Common myeloid progenitor, CD34-positive (primary cell): ENCODE data around the gene CAPZB.
A peak's percentile ranks its signal among the peaks of the same experiment; 100 is the strongest.

Experiments used
- CTCF ChIA-PET: fragments of 350-600 bp; sonication (Branson Sonifier 250); formaldehyde crosslinking; loops from one replicate; lab custom pipeline; 2021; ENCODE audit warnings: antibody characterized with exemption; lab: Charles Lee
- POLR2A ChIA-PET: fragments of 350-600 bp; sonication (Branson Sonifier 250); formaldehyde crosslinking; loops from one replicate; lab custom pipeline; 2021; ENCODE audit warnings: antibody characterized with exemption; lab: Charles Lee
- DNase-seq, 3 donors: peaks; one replicate each; pipeline versions ENCODE4 v3.0.0 to v3.0.0-alpha.2; 2013
- H3K27ac ChIP-seq, 2 experiments: 1 replicate in 1 of 2; 2 replicates in 1 of 2; pipeline ENCODE4 v1.7.0; 2013; ENCODE audit warnings: inconsistent platforms in 2 of 2, low read length in 2 of 2, mild to moderate bottlenecking in 2 of 2, low read depth in 1 of 2, moderate library complexity in 1 of 2; ENCODE audit not compliant: severe bottlenecking in 2 of 2, insufficient read depth in 1 of 2, poor library complexity in 1 of 2
- H3K27me3 ChIP-seq, 5 experiments: replicated peaks in 2 of 5; 1 replicate in 3 of 5; 2 replicates in 2 of 5; pipeline versions ENCODE4 v1.6.1 to v1.7.0; 2013; ENCODE audit warnings: low read length in 4 of 5, mild to moderate bottlenecking in 2 of 5, moderate library complexity in 2 of 5, inconsistent platforms in 1 of 5; ENCODE audit not compliant: insufficient read depth in 5 of 5, control insufficient read depth in 4 of 5
- H3K36me3 ChIP-seq, 4 experiments: 1 replicate in 2 of 4; 2 replicates in 2 of 4; pipeline versions ENCODE4 v1.6.1 to v1.7.0; 2013; ENCODE audit warnings: low read length in 3 of 4, control low read depth in 1 of 4, mild to moderate bottlenecking in 1 of 4; ENCODE audit not compliant: control insufficient read depth in 4 of 4, insufficient read depth in 4 of 4
- H3K4me1 ChIP-seq, 4 experiments: 1 replicate in 3 of 4; 2 replicates in 1 of 4; pipeline versions ENCODE4 v1.6.1 to v1.7.1; 2013; ENCODE audit warnings: low read length in 3 of 4, mild to moderate bottlenecking in 3 of 4, control low read depth in 1 of 4, inconsistent platforms in 1 of 4, moderate library complexity in 1 of 4; ENCODE audit not compliant: control insufficient read depth in 4 of 4, insufficient read depth in 4 of 4; ENCODE audit errors: control extremely low read depth in 1 of 4
- H3K4me3 ChIP-seq, 7 experiments: 1 replicate in 4 of 7; 2 replicates in 3 of 7; pipeline versions ENCODE4 v1.5.1 to v1.7.0; 2013; ENCODE audit warnings: mild to moderate bottlenecking in 7 of 7, low read length in 6 of 7, moderate library complexity in 6 of 7, inconsistent platforms in 2 of 7, low read depth in 2 of 7, control low read depth in 1 of 7; ENCODE audit not compliant: insufficient read depth in 4 of 7, control insufficient read depth in 1 of 7; ENCODE audit errors: extremely low read depth in 1 of 7
- H3K9me3 ChIP-seq, 5 experiments: 1 replicate in 4 of 5; 2 replicates in 1 of 5; pipeline versions ENCODE4 v1.6.1 to v1.7.1; 2013; ENCODE audit warnings: low read length in 4 of 5, mild to moderate bottlenecking in 2 of 5, inconsistent platforms in 1 of 5, low read depth in 1 of 5, moderate library complexity in 1 of 5; ENCODE audit not compliant: control insufficient read depth in 4 of 5, insufficient read depth in 2 of 5; ENCODE audit errors: control extremely low read depth in 1 of 5
- WGBS: methylation state at CpG from one replicate; pipeline ENCODE4 v1.1.5; 2013; ENCODE audit not compliant: insufficient coverage; 5-methylcytosine and 5-hydroxymethylcytosine counted together

Gene CAPZB

DNA sequence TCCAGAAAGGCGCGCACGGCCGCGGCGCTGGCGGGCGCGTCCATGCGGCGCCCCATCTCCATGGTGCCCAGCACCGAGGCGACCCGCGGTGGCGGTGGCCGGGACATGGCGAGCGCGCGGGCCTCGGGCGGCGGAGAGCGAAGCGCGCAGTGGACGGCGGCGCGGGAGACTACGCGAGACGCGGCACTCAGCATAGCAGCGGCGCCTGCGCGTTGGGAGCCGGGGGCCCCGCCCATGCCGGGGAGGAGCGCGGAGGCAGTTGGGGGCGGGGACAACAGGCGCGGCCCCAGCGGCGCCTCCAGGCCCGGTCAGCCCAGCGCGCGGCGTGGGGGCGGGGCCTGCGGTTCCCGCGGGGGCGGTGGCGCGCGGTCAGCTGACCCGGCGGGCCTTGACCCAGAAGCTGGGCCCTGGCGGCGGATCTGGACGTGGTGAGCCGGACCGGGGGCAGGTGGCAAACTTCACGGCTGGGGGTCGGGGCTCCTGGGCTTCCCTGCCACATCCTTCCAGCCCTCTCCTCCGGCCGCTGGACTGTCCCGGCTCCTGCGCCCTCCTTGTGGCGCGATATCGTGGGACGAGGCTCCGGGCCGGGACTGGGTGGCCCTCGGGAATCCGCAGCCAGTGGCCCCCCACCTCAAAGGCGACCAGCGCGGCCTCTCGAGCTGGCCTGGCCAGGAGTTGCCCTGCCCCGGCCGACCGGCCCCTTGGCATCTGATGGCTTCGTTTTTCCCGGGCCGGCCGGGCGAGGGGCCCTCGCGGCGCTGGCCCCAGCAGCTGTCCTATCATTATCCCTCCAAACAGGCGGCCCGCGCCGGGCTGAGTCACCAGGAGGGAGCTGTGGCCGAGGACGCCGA lies 173.2 kb downstream of the CAPZB start, which contains the start of the genes AKR7A2 and SLC66A1:
TSS of gene AKR7A2 (minus strand) at position 214 of the 851 bp plus-strand sequence. CDS start at position 194, 20 bp downstream.
TSS of gene SLC66A1 (plus strand) at position 396 of the 851 bp plus-strand sequence. CDS start 5,352 bp downstream, outside the sequence.
- no peaks in the 10 kb centered on the region for H3K27me3 ChIP-seq
- H3K4me1 ChIP-seq: peaks cover 4 to 60% (median 56%) of the 10 kb centered on the region in 4 experiments
- peak; percentile 81 to 86 (median 86) for DNase-seq
- peaks cover 2 to 24% (median 15%) of the 10 kb centered on the region in 4 experiments for H3K36me3 ChIP-seq
- H3K9me3 ChIP-seq: no peaks in the 10 kb centered on the region
- WGBS: under 1% methylated on average over 87 of the region's 105 CpGs
- POLR2A ChIA-PET: interaction anchor here (0.6 kb wide), 1 partner anchor 419 kb away, joined by 3 read pairs; no protein-coding TSS in a partner anchor
- CTCF ChIA-PET: interaction anchor here (0.5 to 1.6 kb wide), 4 partner anchors 13 to 339 kb away, joined by 3 read pairs; no protein-coding TSS in a partner anchor
- peak within 1 kb of the TSS; percentile 40 to 69 for H3K27ac ChIP-seq
- peak within 1 kb of the TSS; percentile 52 to 87 (median 79) for H3K4me3 ChIP-seq

DNA sequence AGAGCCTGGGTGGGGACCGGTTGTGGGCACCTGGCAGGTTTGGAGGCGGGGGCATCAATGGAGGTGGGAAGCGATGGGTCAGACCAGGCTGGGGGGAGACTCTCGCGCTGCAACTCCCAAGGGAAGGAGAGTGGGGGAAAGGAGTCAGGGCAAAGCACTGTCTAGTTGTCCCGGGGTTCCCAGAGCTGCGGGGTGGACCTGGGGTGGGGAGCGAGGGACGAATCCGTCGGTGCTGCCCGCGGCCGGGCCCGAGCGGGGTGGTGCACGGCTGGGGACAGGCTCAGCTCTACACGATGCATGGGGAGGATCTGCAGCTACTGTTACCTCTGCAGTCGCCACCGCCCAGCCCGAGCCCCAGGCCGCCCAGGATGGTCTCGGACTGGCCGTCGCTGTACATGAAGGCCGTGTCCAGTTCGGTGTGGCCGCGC lies 173.8 kb downstream of the CAPZB start:
- Histone ChIP-seq H3K27ac (peak overlapping the region; percentile 40 to 64), H3K9me3 (no peaks in the 10 kb centered on the region), H3K27me3 (no peaks in the 10 kb centered on the region), H3K4me3 (peak overlapping the region; percentile 52 to 87 (median 79)), H3K36me3 (peaks cover 2 to 28% (median 20%) of the 10 kb centered on the region in 4 experiments), H3K4me1 (peaks cover 2 to 54% (median 49%) of the 10 kb centered on the region in 4 experiments)
- POLR2A ChIA-PET: no interaction called here
- CTCF ChIA-PET: interaction anchor here (1.4 kb wide), 1 partner anchor 70 kb away, joined by 4 read pairs; no protein-coding TSS in a partner anchor
- under 1% methylated on average over 29 of the region's 29 CpGs for WGBS
- no peak for DNase-seq

DNA sequence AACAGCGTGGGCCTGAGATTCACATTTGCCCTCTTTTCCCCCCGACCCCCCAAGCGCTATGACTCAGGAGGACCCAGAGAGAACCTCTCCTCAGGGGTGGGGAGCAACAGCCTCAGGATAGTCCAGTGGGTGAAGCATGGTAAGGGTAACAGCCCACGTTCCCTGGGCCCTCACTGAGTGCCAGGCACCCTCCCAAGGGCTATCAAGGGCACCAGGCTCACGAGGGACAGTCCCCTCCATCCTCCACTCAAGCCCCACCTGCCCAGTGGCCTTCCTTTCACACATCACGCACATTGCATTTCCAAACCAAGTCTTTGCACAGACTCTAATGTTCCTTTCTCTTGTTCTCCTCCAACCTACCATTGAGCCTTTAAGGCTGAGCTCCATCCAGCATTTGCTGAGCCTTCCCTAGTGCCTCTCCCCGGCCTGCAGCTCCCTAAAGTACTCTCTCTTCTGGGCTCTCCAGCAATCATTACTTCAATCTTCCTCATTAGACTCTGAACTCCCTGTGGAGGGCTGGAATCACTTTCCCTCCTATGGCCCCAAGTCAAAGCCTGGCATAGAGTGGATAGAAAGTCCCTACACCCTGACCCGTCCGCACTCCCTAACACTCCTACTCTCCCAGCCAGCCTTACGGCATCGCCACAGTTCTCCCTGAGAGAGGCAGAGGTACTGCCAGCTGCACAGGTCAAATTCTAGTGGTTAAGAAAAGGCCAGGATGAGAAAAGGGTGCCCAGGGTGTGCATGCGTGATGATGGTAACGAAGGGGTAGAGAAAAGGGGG lies 174.4 kb downstream of the CAPZB start:
- Histone ChIP-seq H3K4me3 (peak overlapping the region; percentile 52 to 87 (median 79)), H3K36me3 (peaks cover 2 to 34% (median 25%) of the 10 kb centered on the region in 4 experiments), H3K4me1 (peaks cover 0 to 48% (median 43%) of the 10 kb centered on the region in 4 experiments), H3K27me3 (no peaks in the 10 kb centered on the region), H3K9me3 (no peaks in the 10 kb centered on the region), H3K27ac (peak overlapping the region in 1 of 2 experiments; percentile 64)
- 59% methylated on average over 9 of the region's 13 CpGs for WGBS
- CTCF ChIA-PET: interaction anchor here (1.4 kb wide), 1 partner anchor 70 kb away, joined by 4 read pairs; no protein-coding TSS in a partner anchor
- peak in 1 of 3 donors; percentile 21 for DNase-seq
- POLR2A ChIA-PET: no interaction called here

DNA sequence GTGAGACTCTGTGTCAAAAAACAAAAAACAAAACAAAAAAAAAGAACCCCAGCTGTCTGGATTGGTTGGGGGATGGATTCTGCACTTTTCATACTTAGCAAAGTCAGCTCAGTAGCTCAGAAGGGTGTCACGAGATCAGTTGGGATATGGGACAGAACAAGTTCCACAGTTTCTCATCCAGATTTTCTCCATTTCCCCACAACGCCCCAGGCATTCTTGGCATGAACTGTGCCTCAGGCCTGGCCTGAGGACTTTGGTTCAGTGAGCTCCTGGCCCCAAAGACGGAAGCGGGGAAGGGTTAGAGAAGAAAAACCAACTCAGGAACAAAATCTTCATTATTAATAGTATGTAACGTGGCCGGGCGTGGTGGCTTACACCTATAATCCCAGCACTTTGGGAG lies 175.3 kb downstream of the CAPZB start:
- Histone ChIP-seq H3K36me3 (peaks cover 4 to 42% (median 33%) of the 10 kb centered on the region in 4 experiments), H3K4me1 (peaks cover 0 to 40% (median 35%) of the 10 kb centered on the region in 4 experiments), H3K4me3 (no peak overlapping the region), H3K27me3 (no peaks in the 10 kb centered on the region), H3K9me3 (no peaks in the 10 kb centered on the region), H3K27ac (no peak overlapping the region)
- ChIA-PET POLR2A (interaction anchor here (0.7 kb wide), 1 partner anchor 10 kb away, joined by 4 read pairs; no protein-coding TSS in a partner anchor), CTCF (interaction anchor here (1.4 kb wide), 1 partner anchor 69 kb away, joined by 4 read pairs; no protein-coding TSS in a partner anchor)
- WGBS: 86% methylated on average over 2 of the region's 7 CpGs
- no peak for DNase-seq

DNA sequence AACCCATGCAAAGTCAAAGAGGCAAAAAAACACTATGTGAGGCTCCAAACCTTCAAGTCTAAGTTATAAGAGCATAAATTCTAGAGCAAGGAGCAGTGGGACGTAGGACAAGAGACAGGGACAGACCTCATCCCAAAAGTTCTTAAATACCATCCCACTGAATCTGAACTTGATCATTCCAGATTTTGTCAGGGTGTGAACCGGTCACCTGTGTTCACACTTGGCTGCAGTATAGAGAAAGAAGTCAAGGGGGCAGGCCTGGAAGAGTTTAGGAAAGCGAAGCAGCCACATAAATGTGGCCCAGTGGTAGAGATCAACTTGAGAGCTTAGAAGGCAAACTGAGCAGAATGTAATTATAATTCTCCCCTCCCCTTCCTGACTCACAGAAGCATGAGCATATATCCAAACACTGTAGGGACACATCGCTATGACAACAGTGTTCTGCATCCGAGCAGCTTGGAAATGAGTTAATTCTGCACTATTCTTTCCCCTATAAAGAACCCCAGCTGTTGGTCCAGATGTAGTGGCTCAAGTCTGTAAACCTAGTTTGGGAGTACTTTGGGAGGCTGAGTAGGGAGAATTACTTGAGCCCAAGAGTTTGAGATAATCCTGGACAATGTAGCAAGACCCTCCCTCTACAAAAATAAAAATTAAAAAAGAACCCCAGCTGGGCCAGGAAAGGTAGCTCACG lies 176.1 kb downstream of the CAPZB start:
- Histone ChIP-seq H3K9me3 (no peaks in the 10 kb centered on the region), H3K27ac (no peak overlapping the region), H3K27me3 (no peaks in the 10 kb centered on the region), H3K4me3 (no peak overlapping the region), H3K36me3 (peaks cover 4 to 45% (median 39%) of the 10 kb centered on the region in 4 experiments), H3K4me1 (peaks cover 0 to 34% (median 29%) of the 10 kb centered on the region in 4 experiments)
- POLR2A ChIA-PET: interaction anchor here (0.5 kb wide), 1 partner anchor 320 kb away, joined by 3 read pairs; no protein-coding TSS in a partner anchor
- 79% methylated on average over 5 of the region's 6 CpGs for WGBS
- DNase-seq: peak in 2 of 3 donors; percentile 22 to 29
- CTCF ChIA-PET: no interaction called here

DNA sequence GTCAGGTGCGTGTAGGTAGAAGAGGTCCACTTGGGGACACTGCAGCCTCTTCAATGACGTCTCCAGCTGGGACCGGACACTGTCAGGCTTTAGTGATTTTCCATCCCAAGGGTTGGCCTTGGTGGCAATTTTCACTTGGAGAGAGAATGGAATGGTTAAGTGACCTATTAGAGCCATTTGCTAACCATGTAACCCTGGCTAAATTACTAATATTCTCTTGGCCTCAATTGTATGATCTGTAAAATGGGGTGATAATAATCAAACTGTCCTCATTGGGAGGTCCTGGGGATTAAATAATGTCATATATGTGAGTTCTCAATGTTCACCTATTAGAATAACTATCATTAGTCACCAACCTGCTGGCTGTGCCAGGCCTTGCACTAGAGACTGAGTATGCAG lies 176.8 kb downstream of the CAPZB start:
- Histone ChIP-seq H3K27ac (no peak overlapping the region), H3K9me3 (no peaks in the 10 kb centered on the region)
- CTCF ChIA-PET: no interaction called here

More for the DNA sequence above, 176.8 kb downstream of the CAPZB start:
- Histone ChIP-seq H3K4me3 (no peak overlapping the region), H3K36me3 (peaks cover 4 to 52% (median 44%) of the 10 kb centered on the region in 4 experiments), H3K4me1 (peaks cover 0 to 27% (median 25%) of the 10 kb centered on the region in 4 experiments), H3K27me3 (no peaks in the 10 kb centered on the region)
- POLR2A ChIA-PET: no interaction called here
- DNase-seq: no peak
- 97% methylated on average over 3 of the region's 3 CpGs for WGBS
